GM10266 (cell line): ENCODE results near the gene KRT78.

ENCODE experiments used
- DNase-seq: peaks from one replicate; pipeline ENCODE4 v3.0.0; 2012; ENCODE audit errors: extremely low spot score
- CTCF ChIP-seq: IDR thresholded peaks from 2 replicates; pipeline ENCODE4 v1.5.1; 2012; ENCODE audit warnings: mild to moderate bottlenecking, low read depth; ENCODE audit not compliant: control insufficient read depth, insufficient read depth; ENCODE audit errors: missing control alignments

The KRT78 gene

GRCh38 chr12:52819731-52820510 lies 28.9 kb downstream of the KRT78 start:
- TF ChIP-seq CTCF = no peak

GRCh38 chr12:52818887-52819420 lies 29.8 kb downstream of the KRT78 start:
- no peak for TF ChIP-seq CTCF
- DNase-seq = no peak

More at GRCh38 chr12:52819731-52820510, 28.9 kb downstream of the KRT78 start:
- no peak for DNase-seq

- DNase-seq = no peak
- TF ChIP-seq CTCF = no peak
These were observed 30.4 kb downstream of the KRT78 start for GRCh38 chr12:52818388-52818787.

DNA sequence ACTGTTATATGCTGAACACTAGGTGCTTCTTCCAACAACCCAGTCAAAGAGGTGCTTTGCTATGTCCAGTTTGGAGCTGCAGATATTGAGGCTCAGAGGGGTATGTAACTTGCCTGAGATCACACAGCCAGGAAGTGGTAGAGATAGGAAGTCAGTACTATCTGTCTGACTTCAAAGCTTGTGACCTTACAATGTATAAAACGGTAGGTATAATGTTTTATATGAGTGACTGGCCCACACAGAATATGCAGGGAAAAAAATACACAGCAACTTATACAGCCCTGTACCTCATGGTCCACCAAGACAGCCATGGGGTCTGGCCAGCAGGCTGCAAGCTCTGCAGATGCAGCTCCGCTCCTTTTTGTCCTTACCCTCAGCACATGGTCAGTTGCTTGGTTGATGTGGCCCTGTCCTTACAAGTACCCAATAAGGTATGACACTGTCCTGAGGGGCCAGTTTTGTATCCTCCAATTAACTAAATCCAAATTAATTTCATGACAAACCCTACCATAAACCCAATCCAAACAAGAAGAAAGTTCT lies 31.0 kb downstream of the KRT78 start:
- TF ChIP-seq CTCF = no peak
- DNase-seq = no peak

GRCh38 chr12:52817003-52817698 lies 31.6 kb downstream of the KRT78 start:
- TF ChIP-seq CTCF = no peak
- DNase-seq = no peak

GRCh38 chr12:52815676-52816588 lies 32.9 kb downstream of the KRT78 start:
- DNase-seq = no peak
- TF ChIP-seq CTCF = no peak
